Heart left ventricle (tissue), 16 donors: ENCODE results near the gene CCDC88B. TPM values are rescaled to one million over a fixed set of nuclear protein-coding genes. Genes with fewer than 3 reads are reported as not detected.

Source experiments
- ATAC-seq, 4 donors: fragments of 200-7000 bp; cut with Tn5 transposase; one replicate each; pipeline ENCODE4 v1.9.1; 2020 to 2022; ENCODE audit warnings: moderate library complexity in 4 of 4, mild to moderate bottlenecking in 3 of 4, moderate number of reproducible peaks in 1 of 4
- DNase-seq, 5 donors: peaks; one replicate each; pipeline ENCODE4 v3.0.0-alpha.2; 2020
- H3K27ac ChIP-seq, 12 donors: fragments of 200-600 bp; sonication (generic) in 4 of 12; one replicate each; pipeline versions ENCODE4 v1.5.0 to v1.8.0; 2016 to 2022; ENCODE audit warnings: mild to moderate bottlenecking in 2 of 12
- H3K27me3 ChIP-seq, 9 donors: fragments of 200-600 bp; sonication (generic) in 2 of 9; one replicate each; pipeline versions ENCODE4 v1.5.1 to v1.8.0; 2016 to 2022; ENCODE audit warnings: mild to moderate bottlenecking in 3 of 9
- H3K36me3 ChIP-seq, 9 donors: fragments of 200-600 bp; sonication (generic) in 2 of 9; one replicate each; pipeline versions ENCODE4 v1.5.0 to v1.8.0; 2018 to 2022; ENCODE audit warnings: mild to moderate bottlenecking in 2 of 9
- H3K4me1 ChIP-seq, 12 donors: fragments of 200-600 bp; sonication (generic) in 4 of 12; one replicate each; pipeline versions ENCODE4 v1.5.0 to v1.8.0; 2016 to 2022; ENCODE audit warnings: mild to moderate bottlenecking in 3 of 12
- H3K4me3 ChIP-seq, 12 donors: fragments of 200-600 bp; sonication (generic) in 4 of 12; one replicate each; pipeline versions ENCODE4 v1.5.0 to v1.8.0; 2017 to 2022; ENCODE audit warnings: mild to moderate bottlenecking in 9 of 12, moderate library complexity in 4 of 12
- H3K9me3 ChIP-seq, 12 donors: fragments of 200-600 bp; sonication (generic) in 4 of 12; one replicate each; pipeline versions ENCODE4 v1.5.0 to v1.8.0; 2016 to 2022; ENCODE audit warnings: mild to moderate bottlenecking in 1 of 12
- CTCF ChIP-seq, 12 donors: fragments of 200-600 bp; sonication (generic) in 4 of 12; IDR thresholded peaks; one replicate each; pipeline versions ENCODE4 v1.5.0 to v1.8.0; 2018 to 2022; ENCODE audit warnings: antibody characterized with exemption in 12 of 12, mild to moderate bottlenecking in 5 of 12
- POLR2A ChIP-seq, 2 donors: fragments of 450-650 bp; IDR thresholded peaks; one replicate each; pipeline ENCODE4 v1.6.1; 2017; ENCODE audit warnings: antibody characterized with exemption in 2 of 2, mild to moderate bottlenecking in 2 of 2, moderate library complexity in 2 of 2
- WGBS, 4 donors: extraction: QIAGEN DNeasy Blood & Tissue Kit in 2 of 4; methylation state at CpG; one replicate each; pipeline versions ENCODE4 v1.1.5 to v1.1.7; 2013 to 2018; 5-methylcytosine and 5-hydroxymethylcytosine counted together
- intact Hi-C, 10 donors: fragments of 100-400 bp; cut with DNase I; formaldehyde crosslinking; loops; one replicate each; pipeline versions ENCODE4 v1.11.1 to v1.14.2; 2022
- polyA plus RNA-seq, 2 donors: library from polyadenylated mRNA; stranded (reverse); fragments of 200-250 nt; gene quantifications; one replicate each; pipeline ENCODE4 v1.2.3, GENCODE V29; 2013
- total RNA-seq, 9 donors: library from RNA; depleted of rRNA in 2 of 9; stranded (reverse); fragments of >200 nt in 2 of 9; fragmentation: NEBNext Ultra II Directional in 3 of 9; extraction: Animal tissue kit (Norgen Biotek cat#: 25700) in 3 of 9; gene quantifications; one replicate each; pipeline versions ENCODE4 v1.1.0 to v1.2.4, GENCODE V29; 2016 to 2023
- donor health status: ischemic (EF 13 %, LVEDD 7.1; RV severe dilation, severe dysfunction).
- donor health status: healthy with polysubstance abuse.
- donor health status: DM: no; HTN: yes; CAD: no.
- donor health status: DM: no; HTN: no; CAD: no.
- donor health status: ischemic (EF 25% LVEDD 6.9; RV normal size, moderate dysfunction).
- donor health status: ischemic (EF 25% LVEDD 5.7; RV mildly dilated, moderate dysfunction).
- donor health status: healthy.
- donor health status: DM: yes; HTN: yes; CAD: no.
- donor health status: ischemic (EF 35%, LVEDD 5.7; RV mildly dilated, moderate dysfunction).
- donor health status: nonischemic (EF 11% LVEDD 7.7; RV severe dilation, severe dysfunction).
- donor health status: DM: yes; HTN: yes; CAD: no.
- donor health status: PGD.
- donor health status: ischemic (EF 29% LVEDD 5.4; RV normal size, mild dysfunction).
- donor health status: nonischemic (EF 23%, LVEDD 6.1; RV moderate dilation, normal function).

Gene CCDC88B
- total and polyA plus RNA-seq, 11 donors = 4.1 to 24.0 (median 8.1) TPM

- 41 to 47% (median 44%) methylated on average over 15 to 20 of the region's 20 CpGs for WGBS, 4 donors
- intact Hi-C loops = no loop called here
These were observed 8.2 kb upstream of the CCDC88B start for GRCh38 chr11:64331569-64332371.

GRCh38 chr11:64333556-64333955 lies 6.4 kb upstream of the CCDC88B start:
- ATAC-seq = no peak
- H3K4me3 ChIP-seq = no peak overlapping the region
- 90 to 93% (median 92%) methylated on average over 8 of the region's 8 CpGs for WGBS, 4 donors
- TF ChIP-seq POLR2A (IDR thresholded peaks at IDR 0.05) (no peak), CTCF (IDR thresholded peaks at IDR 0.05) (no peak)
- no peaks in the 10 kb centered on the region for H3K27me3 ChIP-seq
- H3K9me3 ChIP-seq = no peaks in the 10 kb centered on the region
- intact Hi-C loops = no loop called here
- H3K4me1 ChIP-seq = peaks cover 0 to 40% (median 16%) of the 10 kb centered on the region in 12 donors
- no peaks in the 10 kb centered on the region for H3K36me3 ChIP-seq
- no peak overlapping the region for H3K27ac ChIP-seq
- no peak for DNase-seq

More at GRCh38 chr11:64331569-64332371, 8.2 kb upstream of the CCDC88B start:
- no peaks in the 10 kb centered on the region for H3K27me3 ChIP-seq
- peaks cover 0 to 5% (median 0%) of the 10 kb centered on the region in 12 donors for H3K9me3 ChIP-seq
- H3K36me3 ChIP-seq = no peaks in the 10 kb centered on the region
- peak overlapping the region in 2 of 12 donors; percentile 32 to 37 for H3K27ac ChIP-seq
- ATAC-seq (peak in 3 of 4 donors; percentile 77 to 80 (median 78)), DNase-seq (peak; percentile 61 to 88 (median 83))
- peak overlapping the region in 1 of 12 donors; percentile 12 for H3K4me3 ChIP-seq
- TF ChIP-seq CTCF (IDR thresholded peaks at IDR 0.05) (peak; percentile 16 to 55 (median 34)), POLR2A (IDR thresholded peaks at IDR 0.05) (no peak)
- H3K4me1 ChIP-seq = peaks cover 0 to 33% (median 16%) of the 10 kb centered on the region in 12 donors

GRCh38 chr11:64334764-64335735 lies 5.0 kb upstream of the CCDC88B start:
- peak in 3 of 4 donors; percentile 63 to 91 (median 89) for ATAC-seq

More at GRCh38 chr11:64334764-64335735, 5.0 kb upstream of the CCDC88B start:
- TF ChIP-seq POLR2A (IDR thresholded peaks at IDR 0.05) (no peak), CTCF (IDR thresholded peaks at IDR 0.05) (no peak)
- Histone ChIP-seq H3K9me3 (no peaks in the 10 kb centered on the region), H3K27ac (no peak overlapping the region), H3K4me1 (peaks cover 0 to 44% (median 6%) of the 10 kb centered on the region in 12 donors), H3K4me3 (no peak overlapping the region), H3K27me3 (peaks cover 0 to under 1% (median 0%) of the 10 kb centered on the region in 9 donors), H3K36me3 (no peaks in the 10 kb centered on the region)
- WGBS, 4 donors = 58 to 60% (median 59%) methylated on average over 13 of the region's 13 CpGs
- DNase-seq = peak in 2 of 5 donors; percentile 48 to 81
- intact Hi-C loops = no loop called here
